Panc1 (cell line): ENCODE results near the gene LUZP2. TPM values are rescaled to one million over a fixed set of nuclear protein-coding genes. Genes with fewer than 3 reads are reported as not detected.

Source experiments
- ATAC-seq: fragments of 200-7000 bp; cut with Tn5 transposase; 2 replicates; pipeline ENCODE4 v1.9.1; 2020; ENCODE audit warnings: mild to moderate bottlenecking, moderate library complexity
- BruUV-seq: library from RNA; stranded (reverse); fragments of 400-500 nt; replicated peaks from 2 replicates; lab custom pipeline; 2021; lab: Mats Ljungman, UMichigan
- CTCF ChIA-PET: fragments of 300-600 bp; sonication (Branson Sonifier 250); formaldehyde crosslinking; loops from one replicate; lab custom pipeline; 2022; ENCODE audit warnings: antibody characterized with exemption; lab: Charles Lee
- POLR2A ChIA-PET: fragments of 300-600 bp; sonication (Branson Sonifier 250); formaldehyde crosslinking; loops from one replicate; lab custom pipeline; 2022; ENCODE audit warnings: antibody characterized with exemption; lab: Charles Lee
- DNase-seq: peaks from one replicate; pipeline ENCODE4 v3.0.0-alpha.2; 2010; ENCODE audit warnings: low read depth, low spot score
- H3K27ac ChIP-seq: 2 replicates; pipeline ENCODE4 v1.5.1; 2011; ENCODE audit warnings: mild to moderate bottlenecking, low read length, inconsistent platforms
- H3K27me3 ChIP-seq: fragments of 200-500 bp; sonication (Bioruptor generic); 2 replicates; pipeline ENCODE4 v1.6.0; 2014; ENCODE audit warnings: low read length, inconsistent platforms; ENCODE audit not compliant: control insufficient read depth, insufficient read depth
- H3K36me3 ChIP-seq: fragments of 200-500 bp; sonication (Bioruptor generic); 2 replicates; pipeline ENCODE4 v1.5.1; 2014; ENCODE audit warnings: inconsistent platforms, mild to moderate bottlenecking, low read length, moderate library complexity; ENCODE audit not compliant: control insufficient read depth, insufficient read depth
- H3K4me1 ChIP-seq: 2 replicates; pipeline ENCODE4 v1.5.1; 2011; ENCODE audit warnings: inconsistent platforms, mild to moderate bottlenecking, low read length, moderate library complexity; ENCODE audit not compliant: control insufficient read depth, insufficient read depth
- H3K4me3 ChIP-seq, 2 experiments: 2 replicates each; pipeline ENCODE4 v1.5.1; 2011 to 2012; ENCODE audit warnings: low read depth in 2 of 2, low read length in 2 of 2, mild to moderate bottlenecking in 2 of 2, inconsistent platforms in 1 of 2, moderate library complexity in 1 of 2
- H3K9me3 ChIP-seq: fragments of 200-500 bp; sonication (Bioruptor generic); 2 replicates; pipeline ENCODE4 v1.5.1; 2014; ENCODE audit warnings: low read depth, mild to moderate bottlenecking, inconsistent platforms, low read length, moderate library complexity; ENCODE audit not compliant: control insufficient read depth, insufficient read depth
- POLR2AphosphoS5 ChIP-seq: IDR thresholded peaks from 2 replicates; pipeline ENCODE4 v1.6.1; 2012; ENCODE audit warnings: mild to moderate bottlenecking, low read depth, low read length, moderate library complexity
- SIN3A ChIP-seq: IDR thresholded peaks from 2 replicates; pipeline ENCODE4 v1.6.1; 2012; ENCODE audit warnings: low read depth, mild to moderate bottlenecking, low read length, moderate library complexity, borderline replicate concordance; ENCODE audit not compliant: insufficient read depth
- TCF7L2 ChIP-seq: IDR thresholded peaks from 2 replicates; pipeline ENCODE4 v1.6.1; 2011; ENCODE audit warnings: mild to moderate bottlenecking, low read depth, low read length, inconsistent platforms
- in situ Hi-C: cut with HindIII; loops from 2 replicates; pipeline ENCODE4 v1.10.0; 2016; ENCODE audit warnings: low sequenced_read_pairs, low pct_unique_long_range_greater_than_20kb
- intact Hi-C: fragments of 100-400 bp; cut with micrococcal nuclease; formaldehyde crosslinking; loops from one replicate; pipeline ENCODE4 v1.10.0; 2022; ENCODE audit not compliant: unreplicated experiment
- total RNA-seq: library from RNA; stranded (reverse); gene quantifications from one replicate; pipeline ENCODE4 v1.2.1, GENCODE V29; 2021; ENCODE audit not compliant: unreplicated experiment
- TF ChIP-seq, protein P1 (sequence below): fragments of 450-650 bp; IDR thresholded peaks from 2 replicates; pipeline ENCODE4 v1.5.1; 2017; ENCODE audit warnings: mild to moderate bottlenecking
- TF ChIP-seq, protein P2 (sequence below), 2 experiments: IDR thresholded peaks; 2 replicates each; pipeline ENCODE4 v1.6.1; 2011 to 2012; ENCODE audit warnings: low read depth in 2 of 2, control low read depth in 1 of 2, low read length in 1 of 2, mild to moderate bottlenecking in 1 of 2, moderate library complexity in 1 of 2; ENCODE audit not compliant: insufficient read depth in 1 of 2

Gene LUZP2
- total RNA-seq, 1 experiment from 2014 or later = 0.18 TPM

DNA sequence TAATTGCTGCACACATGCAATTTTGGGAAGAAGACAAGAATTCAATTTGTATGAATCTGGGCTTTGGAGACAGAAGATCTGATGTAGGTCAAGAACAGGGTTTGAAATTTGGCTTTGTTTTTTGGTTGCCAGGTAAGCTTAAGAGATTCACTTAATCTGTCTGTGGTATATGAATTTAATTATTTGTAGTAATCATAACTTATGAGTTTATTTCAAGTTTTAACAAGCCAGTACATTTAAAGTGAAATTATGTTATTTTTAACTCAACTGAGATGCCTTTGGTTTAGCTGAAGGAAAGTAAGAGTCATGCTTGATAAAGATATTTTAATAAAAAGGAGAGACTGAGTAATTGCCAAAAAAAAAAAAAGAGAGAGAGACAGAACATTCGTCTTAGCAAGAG is 384.1 kb downstream of the LUZP2 start:
- ATAC-seq (no peak), DNase-seq (no peak)
- in situ Hi-C loops (no loop called here), intact Hi-C loops (no loop called here)
- H3K9me3 ChIP-seq = no peaks in the 10 kb centered on the region
- H3K27ac ChIP-seq = no peak overlapping the region
- BruUV-seq = no TSS peak
- H3K4me1 ChIP-seq = no peaks in the 10 kb centered on the region
- H3K4me3 ChIP-seq = no peak overlapping the region
- H3K27me3 ChIP-seq = no peaks in the 10 kb centered on the region
- CTCF ChIA-PET = no interaction called here
- no peaks in the 10 kb centered on the region for H3K36me3 ChIP-seq
- no peak for TF ChIP-seq POLR2AphosphoS5
- TF ChIP-seq TCF7L2 = no peak
- TF ChIP-seq, protein P1, sequence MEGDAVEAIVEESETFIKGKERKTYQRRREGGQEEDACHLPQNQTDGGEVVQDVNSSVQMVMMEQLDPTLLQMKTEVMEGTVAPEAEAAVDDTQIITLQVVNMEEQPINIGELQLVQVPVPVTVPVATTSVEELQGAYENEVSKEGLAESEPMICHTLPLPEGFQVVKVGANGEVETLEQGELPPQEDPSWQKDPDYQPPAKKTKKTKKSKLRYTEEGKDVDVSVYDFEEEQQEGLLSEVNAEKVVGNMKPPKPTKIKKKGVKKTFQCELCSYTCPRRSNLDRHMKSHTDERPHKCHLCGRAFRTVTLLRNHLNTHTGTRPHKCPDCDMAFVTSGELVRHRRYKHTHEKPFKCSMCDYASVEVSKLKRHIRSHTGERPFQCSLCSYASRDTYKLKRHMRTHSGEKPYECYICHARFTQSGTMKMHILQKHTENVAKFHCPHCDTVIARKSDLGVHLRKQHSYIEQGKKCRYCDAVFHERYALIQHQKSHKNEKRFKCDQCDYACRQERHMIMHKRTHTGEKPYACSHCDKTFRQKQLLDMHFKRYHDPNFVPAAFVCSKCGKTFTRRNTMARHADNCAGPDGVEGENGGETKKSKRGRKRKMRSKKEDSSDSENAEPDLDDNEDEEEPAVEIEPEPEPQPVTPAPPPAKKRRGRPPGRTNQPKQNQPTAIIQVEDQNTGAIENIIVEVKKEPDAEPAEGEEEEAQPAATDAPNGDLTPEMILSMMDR = no peak
- TF ChIP-seq, protein P2, sequence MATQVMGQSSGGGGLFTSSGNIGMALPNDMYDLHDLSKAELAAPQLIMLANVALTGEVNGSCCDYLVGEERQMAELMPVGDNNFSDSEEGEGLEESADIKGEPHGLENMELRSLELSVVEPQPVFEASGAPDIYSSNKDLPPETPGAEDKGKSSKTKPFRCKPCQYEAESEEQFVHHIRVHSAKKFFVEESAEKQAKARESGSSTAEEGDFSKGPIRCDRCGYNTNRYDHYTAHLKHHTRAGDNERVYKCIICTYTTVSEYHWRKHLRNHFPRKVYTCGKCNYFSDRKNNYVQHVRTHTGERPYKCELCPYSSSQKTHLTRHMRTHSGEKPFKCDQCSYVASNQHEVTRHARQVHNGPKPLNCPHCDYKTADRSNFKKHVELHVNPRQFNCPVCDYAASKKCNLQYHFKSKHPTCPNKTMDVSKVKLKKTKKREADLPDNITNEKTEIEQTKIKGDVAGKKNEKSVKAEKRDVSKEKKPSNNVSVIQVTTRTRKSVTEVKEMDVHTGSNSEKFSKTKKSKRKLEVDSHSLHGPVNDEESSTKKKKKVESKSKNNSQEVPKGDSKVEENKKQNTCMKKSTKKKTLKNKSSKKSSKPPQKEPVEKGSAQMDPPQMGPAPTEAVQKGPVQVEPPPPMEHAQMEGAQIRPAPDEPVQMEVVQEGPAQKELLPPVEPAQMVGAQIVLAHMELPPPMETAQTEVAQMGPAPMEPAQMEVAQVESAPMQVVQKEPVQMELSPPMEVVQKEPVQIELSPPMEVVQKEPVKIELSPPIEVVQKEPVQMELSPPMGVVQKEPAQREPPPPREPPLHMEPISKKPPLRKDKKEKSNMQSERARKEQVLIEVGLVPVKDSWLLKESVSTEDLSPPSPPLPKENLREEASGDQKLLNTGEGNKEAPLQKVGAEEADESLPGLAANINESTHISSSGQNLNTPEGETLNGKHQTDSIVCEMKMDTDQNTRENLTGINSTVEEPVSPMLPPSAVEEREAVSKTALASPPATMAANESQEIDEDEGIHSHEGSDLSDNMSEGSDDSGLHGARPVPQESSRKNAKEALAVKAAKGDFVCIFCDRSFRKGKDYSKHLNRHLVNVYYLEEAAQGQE (IDR thresholded peaks at IDR 0.05; ENCODE audit: insufficient read depth in 1 of 2, low read depth in 2 of 2, low read length in 1 of 2) = no peak
- no peak for TF ChIP-seq SIN3A
- POLR2A ChIA-PET = no interaction called here

DNA sequence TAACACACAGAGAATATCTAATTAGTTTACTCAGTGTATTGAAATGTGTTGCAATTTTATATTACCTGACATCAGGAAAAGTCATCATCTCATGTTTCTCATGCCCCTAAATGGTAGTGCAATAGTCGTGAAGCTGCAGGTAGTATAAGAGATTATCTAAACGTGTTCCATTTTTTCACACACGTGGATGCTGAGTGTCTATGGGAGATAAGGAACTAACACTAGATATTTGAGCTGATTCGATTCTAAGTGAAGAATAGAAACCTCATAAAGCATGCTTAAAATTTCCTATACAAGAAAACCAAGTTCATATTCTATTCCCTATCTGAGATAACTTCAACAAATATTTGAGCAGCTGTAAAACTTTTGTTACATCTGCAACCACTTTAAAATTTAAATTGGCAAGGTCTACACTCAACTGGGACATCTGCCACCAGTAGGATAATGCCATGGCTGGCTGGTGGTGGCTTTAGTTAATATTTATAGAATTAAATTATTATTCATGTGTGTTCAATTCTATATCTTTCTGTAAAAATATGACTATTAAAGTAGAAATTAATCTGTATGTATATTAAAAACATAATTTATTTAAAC is 388.8 kb downstream of the LUZP2 start:
- Histone ChIP-seq H3K27ac (no peak overlapping the region), H3K4me3 (no peak overlapping the region), H3K4me1 (no peaks in the 10 kb centered on the region), H3K36me3 (no peaks in the 10 kb centered on the region), H3K27me3 (no peaks in the 10 kb centered on the region), H3K9me3 (no peaks in the 10 kb centered on the region)
- BruUV-seq = no TSS peak
- ChIA-PET POLR2A (no interaction called here), CTCF (no interaction called here)
- TF ChIP-seq, protein P1 = no peak
- TF ChIP-seq TCF7L2 (no peak), SIN3A (no peak), POLR2AphosphoS5 (no peak)
- ATAC-seq (no peak), DNase-seq (no peak)
- intact Hi-C loops = no loop called here
- in situ Hi-C loops = no loop called here
